ENCODE data around the gene ARHGAP15. TPM values are rescaled to one million over a fixed set of nuclear protein-coding genes. Genes with fewer than 3 reads are reported as not detected.

Gene ARHGAP15
- polyA plus RNA-seq, 2 of the 4 experiments (the other 2 are of a cell fraction), result 0.34 TPM; not detected in 1

DNA sequence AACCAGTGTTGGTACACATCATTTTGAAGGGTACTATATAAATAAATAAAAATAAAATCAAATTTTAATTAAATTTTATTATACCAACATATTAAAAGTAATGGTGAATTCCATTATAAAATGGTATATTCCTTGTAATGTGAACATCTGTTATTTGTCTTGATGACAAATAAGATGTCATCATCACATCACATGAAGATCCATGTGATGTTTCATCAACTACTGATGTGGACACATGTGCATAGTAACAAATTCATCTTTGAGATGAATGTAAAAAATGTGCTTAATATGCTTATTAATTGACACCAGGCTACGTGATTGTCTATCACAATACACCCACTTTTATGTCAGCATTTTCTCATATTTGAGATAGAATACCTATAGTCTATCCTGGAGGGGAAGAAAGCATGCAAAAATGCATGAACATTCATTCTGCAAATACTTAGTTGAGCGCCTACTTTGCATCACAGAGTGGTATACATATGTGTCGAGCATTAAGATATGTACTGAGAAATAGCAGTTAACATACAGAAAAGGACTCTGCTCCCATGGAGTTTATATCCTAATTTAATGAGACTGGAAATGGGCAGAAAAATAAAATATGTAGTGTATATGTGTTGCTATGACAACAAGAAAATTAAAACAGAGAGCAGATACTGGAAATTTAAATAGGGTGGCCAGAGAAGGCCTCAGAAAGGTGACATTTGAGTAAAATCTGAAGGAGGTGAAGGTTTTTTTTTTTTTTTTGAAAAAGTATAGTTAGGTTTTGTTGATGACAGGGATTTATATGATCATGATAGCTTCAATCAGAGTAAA lies 281.1 kb downstream of the ARHGAP15 start:
- no peak overlapping the region for H3K4me3 ChIP-seq
- WGBS (ENCODE audit: missing lambda C conversion rate), result 61% methylated on average over 3 of the region's 3 CpGs
- H3K4me2 ChIP-seq, result no peak overlapping the region
- H3K4me1 ChIP-seq, result no peaks in the 10 kb centered on the region
- TF ChIP-seq ZNF302 (CRISPR knock-in tag; IDR thresholded peaks at IDR 0.05) (no peak), MYC (IDR thresholded peaks at IDR 0.05; ENCODE audit: borderline replicate concordance, low read length) (no peak), RNF2 (IDR thresholded peaks at IDR 0.05; ENCODE audit: borderline replicate concordance, low read depth) (no peak), CBX2 (IDR thresholded peaks at IDR 0.05; ENCODE audit: borderline replicate concordance, low read depth) (no peak), PHF8 (IDR thresholded peaks at IDR 0.05; ENCODE audit: borderline replicate concordance, low read depth) (no peak), FOSB (CRISPR knock-in tag; IDR thresholded peaks at IDR 0.05) (no peak), ATOH8 (CRISPR knock-in tag; IDR thresholded peaks at IDR 0.05; ENCODE audit: low read depth) (no peak), POLR2AphosphoS2 (conservative IDR thresholded peaks at IDR 0.05; ENCODE audit: low read length) (no peak), MAFK (IDR thresholded peaks at IDR 0.05; ENCODE audit: partially characterized antibody) (no peak), HMGXB4 (CRISPR knock-in tag; IDR thresholded peaks at IDR 0.05; ENCODE audit: borderline replicate concordance) (no peak), ZC3H11A (IDR thresholded peaks at IDR 0.05) (no peak), RFX5 (IDR thresholded peaks at IDR 0.05) (no peak)
- TF ChIP-seq, protein P1, sequence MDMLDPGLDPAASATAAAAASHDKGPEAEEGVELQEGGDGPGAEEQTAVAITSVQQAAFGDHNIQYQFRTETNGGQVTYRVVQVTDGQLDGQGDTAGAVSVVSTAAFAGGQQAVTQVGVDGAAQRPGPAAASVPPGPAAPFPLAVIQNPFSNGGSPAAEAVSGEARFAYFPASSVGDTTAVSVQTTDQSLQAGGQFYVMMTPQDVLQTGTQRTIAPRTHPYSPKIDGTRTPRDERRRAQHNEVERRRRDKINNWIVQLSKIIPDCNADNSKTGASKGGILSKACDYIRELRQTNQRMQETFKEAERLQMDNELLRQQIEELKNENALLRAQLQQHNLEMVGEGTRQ (IDR thresholded peaks at IDR 0.05), result no peak
- FAIRE-seq (peak; percentile 43), DNase-seq (ENCODE audit: low read depth in 1 of 2, low spot score in 1 of 2) (no peak), ATAC-seq (no peak)
- H3K9me3 ChIP-seq, result no peaks in the 10 kb centered on the region
- no peak overlapping the region for H3K27ac ChIP-seq
- POLR2A ChIA-PET, result no interaction called here
- CTCF ChIA-PET, result no interaction called here

- Histone ChIP-seq H3K4me1 (no peaks in the 10 kb centered on the region), H3K27ac (no peak overlapping the region), H3K4me2 (no peak overlapping the region), H3K9me3 (no peaks in the 10 kb centered on the region), H3K4me3 (no peak overlapping the region)
- ChIA-PET CTCF (no interaction called here), POLR2A (no interaction called here)
- TF ChIP-seq ZNF302 (CRISPR knock-in tag; IDR thresholded peaks at IDR 0.05), result no peak
- TF ChIP-seq EHMT2 (IDR thresholded peaks at IDR 0.05; ENCODE audit: low read depth), result no peak
- TF ChIP-seq FOXS1 (CRISPR knock-in tag; IDR thresholded peaks at IDR 0.05), result no peak
- TF ChIP-seq SMC3 (IDR thresholded peaks at IDR 0.05), result no peak
- no peak for TF ChIP-seq MYC (IDR thresholded peaks at IDR 0.05; ENCODE audit: borderline replicate concordance, low read length)
- TF ChIP-seq NPAS2 (CRISPR knock-in tag; IDR thresholded peaks at IDR 0.05; ENCODE audit: borderline replicate concordance), result no peak
- no peak for TF ChIP-seq BCL3 (IDR thresholded peaks at IDR 0.05)
- no peak for TF ChIP-seq KDM5A (IDR thresholded peaks at IDR 0.05)
- TF ChIP-seq GATA3 (IDR thresholded peaks at IDR 0.05; ENCODE audit: borderline replicate concordance), result no peak
- TF ChIP-seq, protein P2, sequence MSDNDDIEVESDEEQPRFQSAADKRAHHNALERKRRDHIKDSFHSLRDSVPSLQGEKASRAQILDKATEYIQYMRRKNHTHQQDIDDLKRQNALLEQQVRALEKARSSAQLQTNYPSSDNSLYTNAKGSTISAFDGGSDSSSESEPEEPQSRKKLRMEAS (IDR thresholded peaks at IDR 0.05), result no peak
- TF ChIP-seq HDAC2 (IDR thresholded peaks at IDR 0.05), result no peak
- TF ChIP-seq ZSCAN20 (CRISPR knock-in tag; IDR thresholded peaks at IDR 0.05), result no peak
- no peak for TF ChIP-seq JUNB (IDR thresholded peaks at IDR 0.05)
- no peak for TF ChIP-seq CHD2 (IDR thresholded peaks at IDR 0.05; ENCODE audit: low read length, partially characterized antibody)
- TF ChIP-seq KDM1A (IDR thresholded peaks at IDR 0.05; ENCODE audit: low read depth), result no peak
- TF ChIP-seq HOXB13 (CRISPR knock-in tag; IDR thresholded peaks at IDR 0.05; ENCODE audit: low read depth), result no peak
- DNase-seq (ENCODE audit: low read depth in 1 of 2, low spot score in 1 of 2) (no peak), FAIRE-seq (no peak), ATAC-seq (no peak)
- 51% methylated on average over 4 of the region's 4 CpGs for WGBS (ENCODE audit: missing lambda C conversion rate)
Measured at GRCh38 chr2:143415571-143415970, 286.4 kb downstream of the ARHGAP15 start.

All from A549 (cell line).